GM18526 (cell line): Measurements from ENCODE around the gene ESYT2.

Experiments used
- POLR2A ChIP-seq: IDR thresholded peaks from 3 replicates; pipeline ENCODE4 v1.6.1; 2011; ENCODE audit not compliant: insufficient read length; ENCODE audit errors: extremely low read depth

ESYT2 gene

GRCh38 chr7:158777793-158778192 lies 51.5 kb downstream of the ESYT2 start:
- no peak for TF ChIP-seq POLR2A

GRCh38 chr7:158776474-158776873 lies 52.8 kb downstream of the ESYT2 start:
- no peak for TF ChIP-seq POLR2A

- no peak for TF ChIP-seq POLR2A
These were observed 54.4 kb downstream of the ESYT2 start for GRCh38 chr7:158774952-158775351.

GRCh38 chr7:158772916-158773315 lies 56.4 kb downstream of the ESYT2 start:
- TF ChIP-seq POLR2A = no peak

GRCh38 chr7:158771213-158771834 lies 58.0 kb downstream of the ESYT2 start:
- TF ChIP-seq POLR2A = no peak

GRCh38 chr7:158767707-158768106 lies 61.6 kb downstream of the ESYT2 start:
- TF ChIP-seq POLR2A = no peak

GRCh38 chr7:158766570-158767281 lies 62.6 kb downstream of the ESYT2 start:
- no peak for TF ChIP-seq POLR2A

- no peak for TF ChIP-seq POLR2A
These were observed 64.3 kb downstream of the ESYT2 start for GRCh38 chr7:158765020-158765419.

GRCh38 chr7:158763454-158764033 lies 65.8 kb downstream of the ESYT2 start:
- TF ChIP-seq POLR2A = no peak

- no peak for TF ChIP-seq POLR2A
These were observed 67.4 kb downstream of the ESYT2 start for GRCh38 chr7:158761945-158762344.

- no peak for TF ChIP-seq POLR2A
These were observed 68.4 kb downstream of the ESYT2 start for GRCh38 chr7:158760936-158761335.

GRCh38 chr7:158760445-158760764 lies 68.9 kb downstream of the ESYT2 start:
- TF ChIP-seq POLR2A = no peak

GRCh38 chr7:158759749-158760444 lies 69.4 kb downstream of the ESYT2 start:
- no peak for TF ChIP-seq POLR2A

GRCh38 chr7:158759245-158759614 lies 70.1 kb downstream of the ESYT2 start:
- no peak for TF ChIP-seq POLR2A

GRCh38 chr7:158758586-158759244 lies 70.6 kb downstream of the ESYT2 start:
- no peak for TF ChIP-seq POLR2A
